ENCODE results near the gene CLEC2D.
A peak's percentile ranks its signal among the peaks of the same experiment; 100 is the strongest.
"Not testable (repeated sequence)": the region's sequence is repeated elsewhere in the genome, so short reads cannot be mapped to it uniquely, and the experiment has no call there.

Gene CLEC2D, protein sequence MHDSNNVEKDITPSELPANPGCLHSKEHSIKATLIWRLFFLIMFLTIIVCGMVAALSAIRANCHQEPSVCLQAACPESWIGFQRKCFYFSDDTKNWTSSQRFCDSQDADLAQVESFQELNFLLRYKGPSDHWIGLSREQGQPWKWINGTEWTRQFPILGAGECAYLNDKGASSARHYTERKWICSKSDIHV

DNA sequence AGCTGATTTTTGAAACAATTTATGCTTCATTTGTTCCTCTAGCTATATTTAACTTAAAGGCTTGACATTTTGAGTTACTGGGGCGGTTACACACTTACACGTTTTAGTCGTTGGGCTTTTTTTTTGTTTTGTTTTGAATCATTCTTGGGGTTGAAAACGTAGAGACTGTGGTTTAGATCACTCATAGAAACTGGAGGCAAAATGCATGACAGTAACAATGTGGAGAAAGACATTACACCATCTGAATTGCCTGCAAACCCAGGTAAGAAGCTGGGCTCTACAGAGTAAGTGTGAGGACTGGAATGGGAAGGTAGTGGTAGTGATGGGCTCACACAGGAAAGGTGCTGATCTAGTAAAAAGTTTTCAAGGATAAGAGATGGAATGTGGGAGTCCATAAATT, at the start of gene CLEC2D:
Gene CLEC2D, plus strand, starts transcription at position 180 of the 400 bp plus-strand sequence. Its CDS starts 22 bp downstream, at position 202.
- DNase-seq, result peak in 3 of 6 experiments; percentile 74 to 78 (median 78)

GRCh38 chr12:9625019-9625418, 44.5 kb upstream of the CLEC2D start:
- no peak for DNase-seq

GRCh38 chr12:9626291-9626690, 43.2 kb upstream of the CLEC2D start:
- DNase-seq, result no peak

DNA sequence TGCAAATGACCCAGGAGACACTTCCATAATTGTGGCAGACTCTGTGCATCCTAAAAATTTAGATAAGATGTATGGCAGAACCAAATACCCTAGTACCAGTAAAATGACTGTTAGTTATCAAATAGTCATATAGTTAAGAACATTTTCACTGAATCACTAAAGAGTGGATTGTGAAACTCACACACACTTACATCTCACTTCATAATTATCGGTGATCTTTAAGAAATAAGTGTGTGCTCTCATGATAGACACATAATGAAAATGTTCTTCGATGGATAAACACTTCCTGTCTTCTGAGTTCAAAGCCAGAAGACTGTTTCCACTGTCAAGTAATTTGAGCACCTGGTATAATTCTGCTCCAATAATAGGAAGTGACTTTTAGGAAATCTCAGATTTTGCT, 42.7 kb upstream of the CLEC2D start:
- no peak for DNase-seq

GRCh38 chr12:9632766-9633165, 36.7 kb upstream of the CLEC2D start:
- peak in 3 of 6 experiments; percentile 6 to 34 (median 16) for DNase-seq

DNA sequence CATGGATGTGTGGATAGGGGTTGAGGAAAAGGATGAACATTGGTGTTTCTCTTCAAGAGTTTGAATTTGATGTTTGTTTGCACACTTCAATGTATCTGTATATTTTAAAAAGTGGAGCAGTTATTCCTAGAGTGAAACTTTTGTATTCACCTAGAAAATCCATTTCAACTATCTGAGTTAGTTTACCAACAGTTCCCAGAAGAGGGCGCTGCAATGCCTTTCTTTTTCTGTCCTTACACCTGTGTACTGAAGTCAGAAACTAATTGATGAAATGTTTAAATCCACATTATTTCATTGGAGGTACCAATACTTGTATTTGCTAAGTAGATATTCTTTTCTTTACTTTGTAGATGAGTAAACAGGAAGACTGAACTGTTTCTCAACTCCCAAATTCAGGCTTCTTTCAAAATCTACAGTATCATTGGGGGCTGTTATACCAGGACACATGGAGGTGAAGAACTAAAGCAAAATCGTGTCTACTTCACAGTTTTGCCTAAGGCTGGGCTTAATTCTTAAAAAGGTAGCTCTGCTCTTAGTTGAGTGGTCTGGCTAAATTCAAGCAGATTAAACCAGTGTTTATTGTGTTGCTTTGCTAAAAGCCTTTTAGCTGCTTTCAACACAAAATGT, 35.2 kb upstream of the CLEC2D start:
- DNase-seq, result peak; percentile 38 to 87 (median 70)

DNA sequence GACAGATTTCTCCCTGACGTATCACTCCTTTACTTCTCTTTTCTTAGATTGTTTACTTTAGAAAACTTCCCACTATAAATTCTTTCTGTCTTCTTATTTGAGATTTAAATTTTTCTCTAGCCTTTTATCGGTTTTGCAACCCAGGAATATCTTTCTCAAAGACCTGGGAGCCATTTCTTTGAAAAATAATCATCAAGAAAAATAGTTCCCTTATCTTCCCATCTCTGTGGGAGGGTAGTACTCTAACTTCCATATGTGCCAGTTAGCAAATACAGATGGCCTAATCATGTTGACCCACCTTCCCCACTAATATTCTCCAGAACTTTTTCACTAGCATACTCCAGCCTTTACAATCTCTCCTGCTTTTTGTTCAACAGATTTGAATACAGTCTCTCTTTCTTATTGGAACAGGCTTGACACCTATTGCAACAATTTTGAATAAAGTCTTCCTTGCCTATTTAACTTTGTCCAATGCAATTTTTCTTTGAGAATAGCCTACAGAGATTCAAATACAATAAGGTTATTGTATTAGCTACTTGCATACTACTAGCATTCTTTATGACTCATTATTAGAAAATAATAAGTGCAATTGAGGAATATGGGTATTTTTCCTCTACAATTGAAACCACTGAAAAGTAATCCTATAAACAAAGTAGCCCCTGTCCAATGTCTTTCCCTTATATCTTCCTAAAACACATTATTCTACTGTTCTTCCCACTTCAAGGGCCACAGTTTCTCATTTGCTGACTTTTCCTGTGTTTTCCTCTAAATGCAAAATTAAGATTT, 34.4 kb upstream of the CLEC2D start:
- no peak for DNase-seq

DNA sequence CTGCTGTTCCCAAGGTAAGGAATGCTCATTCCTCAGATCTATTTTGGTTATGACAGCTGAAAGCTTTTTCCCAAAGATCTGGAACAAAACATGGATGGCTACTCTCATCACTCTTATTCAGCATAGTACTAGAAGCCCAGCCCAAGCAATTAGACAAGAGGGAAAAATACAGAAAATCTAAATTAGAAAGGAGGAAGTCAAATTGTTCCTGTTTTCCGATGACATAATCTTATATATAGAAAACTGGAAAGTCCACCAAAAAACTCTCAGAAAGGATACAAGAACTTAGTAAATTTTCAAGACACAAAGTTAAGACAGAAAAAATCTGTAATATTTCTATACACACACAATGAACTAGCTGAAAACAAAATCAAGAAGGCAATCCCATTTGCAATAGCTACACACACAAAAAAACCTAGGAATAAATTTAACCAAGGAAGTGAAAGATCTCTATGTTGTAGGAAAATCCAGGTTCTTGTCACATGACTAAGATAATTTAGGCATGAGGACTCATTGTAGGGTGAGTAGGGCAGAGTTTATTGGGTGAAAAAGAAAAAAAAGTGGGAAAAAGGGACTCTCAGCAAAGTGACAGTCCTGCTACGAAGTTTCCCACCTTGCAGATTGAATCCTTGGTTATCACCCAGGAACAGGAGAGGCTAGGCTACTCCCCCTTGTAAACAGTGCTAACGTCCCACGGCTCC, 33.2 kb upstream of the CLEC2D start:
- no peak for DNase-seq

DNA sequence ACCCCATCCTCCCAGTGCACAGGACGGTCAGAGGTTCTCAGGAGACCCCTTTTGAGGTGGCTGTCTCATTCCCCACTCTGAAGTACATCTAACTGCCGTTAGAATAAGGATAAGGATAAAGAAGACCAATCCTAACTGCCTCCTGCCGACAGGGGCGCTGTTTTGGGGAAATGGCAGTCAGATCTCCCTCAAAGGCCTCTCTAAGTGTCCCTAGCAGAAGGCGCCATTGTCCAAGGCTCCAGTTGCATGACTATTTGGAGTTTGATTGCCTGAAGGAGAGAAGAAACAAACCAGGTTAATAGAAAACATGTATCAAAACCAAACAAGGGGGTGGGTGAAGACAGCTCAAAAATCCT, 32.7 kb upstream of the CLEC2D start:
- DNase-seq, result no peak

GRCh38 chr12:9640024-9640423, 29.5 kb upstream of the CLEC2D start:
- DNase-seq, result no peak

GRCh38 chr12:9642606-9643265, 26.8 kb upstream of the CLEC2D start:
- no peak for DNase-seq

DNA sequence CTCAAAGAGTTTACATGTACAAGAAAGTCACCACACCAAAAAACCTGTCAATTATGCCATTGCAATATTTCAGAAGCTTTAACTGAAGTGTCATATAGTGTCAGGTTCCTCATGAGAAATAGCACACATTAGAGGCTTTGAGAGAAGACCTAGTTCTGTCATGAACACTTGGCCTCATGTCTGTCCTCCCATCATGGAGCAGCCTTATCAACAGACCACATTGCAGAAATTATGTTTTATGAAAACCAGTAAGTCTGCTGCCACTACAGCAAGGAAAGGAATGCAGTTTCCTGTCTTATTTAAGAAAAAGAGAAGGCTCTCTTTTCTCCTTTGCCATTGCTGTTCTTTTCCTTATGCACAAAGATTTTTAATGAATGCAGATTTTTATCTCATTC, 26.2 kb upstream of the CLEC2D start:
- no peak for DNase-seq

- DNase-seq, result not testable (repeated sequence)
Observed at GRCh38 chr12:9644985-9645551, 24.4 kb upstream of the CLEC2D start.

DNA sequence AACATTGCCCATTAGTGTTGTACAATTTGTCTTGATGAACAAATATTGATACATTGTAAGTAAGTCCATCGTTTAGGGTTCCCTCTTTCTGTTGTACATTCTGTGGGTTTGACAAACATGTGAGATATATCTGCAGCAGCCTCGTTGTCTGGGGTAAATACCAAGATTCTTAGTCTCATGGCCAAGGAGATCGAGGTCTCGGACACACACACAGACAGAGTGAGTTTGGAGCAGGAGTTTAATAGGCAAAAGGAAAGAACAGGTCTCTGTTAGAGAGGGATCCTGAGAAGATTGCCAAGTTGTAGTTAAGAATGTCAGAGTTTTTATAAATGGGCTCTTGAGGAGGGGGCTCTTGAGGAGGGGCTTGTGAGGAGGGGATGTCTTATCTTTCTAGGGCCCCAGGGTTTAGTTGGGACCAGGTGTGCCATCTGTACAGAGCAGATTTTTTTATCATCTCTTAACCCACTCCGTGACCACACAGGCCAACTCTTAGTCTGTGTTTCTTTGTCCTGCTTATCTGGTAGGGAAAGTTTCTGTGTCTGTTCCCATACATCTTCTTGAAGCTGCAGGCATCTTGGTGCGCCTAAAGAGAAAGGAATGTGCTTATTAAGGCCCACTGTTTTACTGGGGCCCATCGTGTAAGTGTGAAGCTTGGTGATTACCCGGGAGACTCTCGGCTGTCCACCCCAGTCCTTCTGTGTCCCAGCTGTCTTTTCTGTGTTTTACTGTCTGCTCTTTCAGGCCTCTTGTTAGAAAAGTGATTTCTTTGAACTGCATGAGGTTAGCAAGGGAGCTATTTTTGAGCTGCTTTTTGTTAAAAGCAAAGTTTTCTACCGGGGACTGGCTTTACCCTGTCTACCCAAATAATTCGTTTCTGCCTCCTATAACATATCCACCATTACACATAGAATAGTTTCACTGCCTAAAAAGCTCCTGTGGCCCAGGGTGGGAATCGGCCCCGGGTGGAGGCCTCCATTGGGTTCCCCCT, 22.4 kb upstream of the CLEC2D start:
- peak in 1 of 6 experiments; percentile 88 for DNase-seq

DNA sequence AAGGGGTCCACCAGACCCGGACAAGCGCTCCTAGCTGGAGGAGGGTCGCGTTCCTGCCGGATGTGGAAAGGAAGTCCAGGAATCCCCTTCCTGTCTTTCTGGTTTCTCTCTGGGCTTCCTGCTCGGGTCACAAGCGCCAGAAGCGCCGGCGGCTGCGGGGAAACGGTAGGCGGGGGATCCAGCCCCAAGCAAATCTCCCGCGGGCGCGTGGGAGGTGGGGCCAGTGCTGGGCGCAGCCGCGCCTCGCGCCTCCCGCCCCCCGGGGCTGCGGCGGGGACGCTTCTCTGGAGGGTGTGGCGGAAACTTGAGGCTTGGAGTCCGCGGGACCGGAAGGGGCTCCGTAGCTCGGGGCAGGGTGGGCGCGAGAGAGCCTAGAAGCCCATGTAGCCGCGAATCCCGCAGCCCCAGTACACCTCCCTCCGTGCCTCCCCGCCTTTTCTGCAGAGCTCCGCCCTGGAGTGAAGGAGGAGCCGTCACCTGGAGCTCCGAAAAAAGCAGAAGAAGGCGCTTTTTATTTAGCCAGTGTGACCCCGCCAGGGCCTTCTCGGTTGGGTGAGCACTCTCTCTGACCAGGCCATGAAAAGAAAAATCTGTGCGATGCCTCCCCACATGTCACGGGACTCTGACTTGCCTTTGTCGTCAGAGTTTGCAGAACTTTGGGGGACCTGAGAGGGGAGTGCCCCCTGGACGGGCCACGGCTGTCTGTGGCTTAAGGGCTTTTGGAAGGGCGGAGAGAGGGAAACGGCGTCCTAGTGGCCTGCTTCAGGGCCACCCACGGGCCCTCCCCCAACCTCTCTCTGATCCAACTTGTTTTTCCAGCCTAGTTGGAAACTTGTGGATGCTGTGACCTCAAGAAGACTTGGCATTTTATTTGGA, 21.4 kb upstream of the CLEC2D start:
- DNase-seq, result peak; percentile 76 to 97 (median 88)

DNA sequence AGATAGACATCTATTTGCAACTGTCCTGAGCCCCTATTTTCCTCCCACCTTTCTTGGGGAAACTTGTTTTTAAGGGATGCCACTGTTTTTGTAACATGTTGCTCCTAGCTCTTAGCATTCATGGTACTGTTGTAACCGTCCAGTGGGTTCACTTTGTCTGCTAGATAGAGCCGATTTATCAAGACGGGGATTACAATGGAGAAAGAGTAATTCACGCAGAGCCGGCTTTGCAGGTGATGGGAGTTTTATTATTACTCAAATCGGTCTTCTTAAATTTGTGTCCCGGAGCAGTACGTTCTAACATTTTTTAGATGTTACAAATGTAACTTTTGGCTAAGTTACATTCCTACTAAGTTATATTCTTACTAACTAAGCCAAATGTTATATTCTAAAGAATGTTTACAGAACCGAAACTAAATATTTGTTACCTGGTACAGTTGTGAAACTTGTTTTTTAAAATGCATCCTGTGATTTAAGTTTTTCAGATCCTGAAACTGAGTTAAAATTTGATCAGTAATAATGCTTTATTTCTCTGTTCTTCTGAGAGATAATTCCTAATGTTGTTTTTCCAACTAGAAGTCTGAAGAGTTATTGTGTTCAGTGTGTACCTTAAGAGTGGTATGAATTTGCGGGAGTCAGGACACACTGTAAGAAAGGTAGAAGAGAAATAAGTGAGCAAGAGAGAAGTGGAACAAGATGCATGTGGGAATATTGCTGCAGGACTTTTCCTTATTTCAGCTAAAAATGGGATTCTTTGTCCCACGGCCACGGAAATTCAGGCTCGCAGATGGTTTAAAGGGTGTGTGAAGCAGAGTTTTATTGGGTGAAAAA, 20.6 kb upstream of the CLEC2D start:
- DNase-seq, result peak in 3 of 6 experiments; percentile 37 to 70 (median 55)

DNA sequence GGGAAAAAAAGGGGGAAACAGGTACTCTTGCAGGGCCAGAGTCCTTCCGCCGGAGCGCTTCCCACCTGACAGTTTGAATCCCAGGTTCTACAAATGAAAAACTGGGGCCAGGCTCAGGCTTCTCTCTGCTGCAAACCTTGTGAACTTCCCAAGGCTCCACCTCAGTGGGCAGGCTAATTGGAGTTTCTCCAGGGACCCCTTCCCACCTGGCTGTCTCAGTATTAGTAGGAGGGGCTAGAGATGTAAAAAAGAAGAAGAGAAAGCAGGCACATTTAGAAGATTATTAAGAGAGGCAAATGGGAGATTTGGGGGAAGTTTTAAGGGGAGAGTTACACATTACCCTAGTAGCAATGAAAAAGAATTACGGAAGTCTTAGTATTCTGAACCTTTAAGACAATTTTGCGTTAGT, 20.0 kb upstream of the CLEC2D start:
- DNase-seq, result peak in 2 of 6 experiments; percentile 44 to 58

- DNase-seq, result no peak
Observed at GRCh38 chr12:9650151-9650576, 19.3 kb upstream of the CLEC2D start.

- peak in 5 of 6 experiments; percentile 13 to 62 (median 40) for DNase-seq
Observed at GRCh38 chr12:9651265-9651729, 18.2 kb upstream of the CLEC2D start.

Data from stimulated activated naive CD4-positive, alpha-beta T cell (primary cell).